ENCODE measurements around the gene RIC3. TPM values are rescaled to one million over a fixed set of nuclear protein-coding genes. Genes with fewer than 3 reads are reported as not detected.
A peak's percentile ranks its signal among the peaks of the same experiment; 100 is the strongest.

The RIC3 gene, protein sequence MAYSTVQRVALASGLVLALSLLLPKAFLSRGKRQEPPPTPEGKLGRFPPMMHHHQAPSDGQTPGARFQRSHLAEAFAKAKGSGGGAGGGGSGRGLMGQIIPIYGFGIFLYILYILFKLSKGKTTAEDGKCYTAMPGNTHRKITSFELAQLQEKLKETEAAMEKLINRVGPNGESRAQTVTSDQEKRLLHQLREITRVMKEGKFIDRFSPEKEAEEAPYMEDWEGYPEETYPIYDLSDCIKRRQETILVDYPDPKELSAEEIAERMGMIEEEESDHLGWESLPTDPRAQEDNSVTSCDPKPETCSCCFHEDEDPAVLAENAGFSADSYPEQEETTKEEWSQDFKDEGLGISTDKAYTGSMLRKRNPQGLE
- total RNA-seq (2021) (not detected in 2 replicates), Bru-seq, nascent RNA (not detected), BruChase-seq, experiment 1, labeled RNA remaining after a 2-hour chase (percentile 3 among the genes with signal in this experiment), BruChase-seq, experiment 2, labeled RNA remaining after a 6-hour chase (percentile 2 among the genes with signal in this experiment)
- long read RNA-seq, result 0 reads

DNA sequence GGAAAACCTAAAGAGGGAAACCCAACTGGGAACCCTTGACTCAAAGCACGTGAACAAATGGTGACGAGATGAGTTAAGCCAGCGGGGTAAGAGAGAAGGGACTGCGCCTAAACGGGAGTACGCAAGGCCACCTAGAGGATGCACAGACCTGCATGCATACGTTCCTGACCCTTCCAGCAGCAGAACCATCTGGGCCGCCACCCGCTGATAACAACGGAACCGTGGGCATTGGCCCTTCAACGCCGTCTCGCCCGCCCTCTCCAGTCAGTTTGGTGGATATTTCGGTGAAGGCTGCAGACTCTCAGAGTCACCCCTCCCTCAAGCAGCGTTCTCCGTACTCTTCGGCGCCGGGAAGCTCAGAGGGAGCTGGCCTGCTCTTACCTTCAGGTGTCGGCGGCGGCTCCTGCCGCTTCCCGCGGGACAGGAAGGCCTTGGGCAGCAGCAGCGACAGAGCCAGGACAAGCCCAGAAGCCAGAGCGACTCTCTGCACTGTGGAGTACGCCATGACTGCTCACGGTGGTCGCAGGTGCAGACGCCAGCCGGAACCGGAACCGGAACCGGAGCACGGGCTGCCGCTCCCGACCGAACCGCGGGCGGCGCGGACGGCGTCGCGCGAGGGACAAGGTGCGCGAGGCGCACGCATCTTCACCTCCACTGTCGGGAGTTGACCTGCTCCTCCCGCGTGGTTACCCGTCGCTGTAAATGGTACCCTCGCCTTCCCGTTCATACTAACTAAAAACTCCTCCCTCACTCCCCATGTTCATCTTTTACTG lies at the start of gene RIC3:
TSS of gene RIC3 (minus strand) at position 541 of the 773 bp plus-strand sequence. CDS start at position 505, 36 bp downstream.
- Histone ChIP-seq H3K4me1 (ENCODE audit: insufficient read depth, low read length, poor library complexity, severe bottlenecking) (no peaks in the 10 kb centered on the region), H3K9me3 (ENCODE audit: low read depth, low read length, poor library complexity, severe bottlenecking) (no peaks in the 10 kb centered on the region), H3K27ac (ENCODE audit: low read depth, low read length, poor library complexity, severe bottlenecking) (no peak within 1 kb of the TSS), H3K4me3 (ENCODE audit: low read depth, low read length, poor library complexity, severe bottlenecking) (no peak within 1 kb of the TSS), H3K36me3 (ENCODE audit: insufficient read depth, low read length, poor library complexity, severe bottlenecking) (no peaks in the 10 kb centered on the region), H3K27me3 (replicated peaks; ENCODE audit: insufficient read depth, low read depth, low read length, poor library complexity) (peaks cover 28% of the 10 kb centered on the region)
- no peak for DNase-seq (ENCODE audit: low spot score)
- ChIA-PET CTCF (no interaction called here), POLR2A (ENCODE audit: low non-redundant PET) (no interaction called here)
- TF ChIP-seq, protein P1, sequence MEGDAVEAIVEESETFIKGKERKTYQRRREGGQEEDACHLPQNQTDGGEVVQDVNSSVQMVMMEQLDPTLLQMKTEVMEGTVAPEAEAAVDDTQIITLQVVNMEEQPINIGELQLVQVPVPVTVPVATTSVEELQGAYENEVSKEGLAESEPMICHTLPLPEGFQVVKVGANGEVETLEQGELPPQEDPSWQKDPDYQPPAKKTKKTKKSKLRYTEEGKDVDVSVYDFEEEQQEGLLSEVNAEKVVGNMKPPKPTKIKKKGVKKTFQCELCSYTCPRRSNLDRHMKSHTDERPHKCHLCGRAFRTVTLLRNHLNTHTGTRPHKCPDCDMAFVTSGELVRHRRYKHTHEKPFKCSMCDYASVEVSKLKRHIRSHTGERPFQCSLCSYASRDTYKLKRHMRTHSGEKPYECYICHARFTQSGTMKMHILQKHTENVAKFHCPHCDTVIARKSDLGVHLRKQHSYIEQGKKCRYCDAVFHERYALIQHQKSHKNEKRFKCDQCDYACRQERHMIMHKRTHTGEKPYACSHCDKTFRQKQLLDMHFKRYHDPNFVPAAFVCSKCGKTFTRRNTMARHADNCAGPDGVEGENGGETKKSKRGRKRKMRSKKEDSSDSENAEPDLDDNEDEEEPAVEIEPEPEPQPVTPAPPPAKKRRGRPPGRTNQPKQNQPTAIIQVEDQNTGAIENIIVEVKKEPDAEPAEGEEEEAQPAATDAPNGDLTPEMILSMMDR (conservative IDR thresholded peaks at IDR 0.05; ENCODE audit: low read depth, low read length), result no peak
- no peak for TF ChIP-seq EZH2 (IDR thresholded peaks at IDR 0.05; ENCODE audit: borderline replicate concordance, low read depth, low read length, poor library complexity, severe bottlenecking)
- no TSS peak for BruUV-seq (replicated peaks)
- intact Hi-C loops (cut with micrococcal nuclease; ENCODE audit: unreplicated experiment), result no loop called here

DNA sequence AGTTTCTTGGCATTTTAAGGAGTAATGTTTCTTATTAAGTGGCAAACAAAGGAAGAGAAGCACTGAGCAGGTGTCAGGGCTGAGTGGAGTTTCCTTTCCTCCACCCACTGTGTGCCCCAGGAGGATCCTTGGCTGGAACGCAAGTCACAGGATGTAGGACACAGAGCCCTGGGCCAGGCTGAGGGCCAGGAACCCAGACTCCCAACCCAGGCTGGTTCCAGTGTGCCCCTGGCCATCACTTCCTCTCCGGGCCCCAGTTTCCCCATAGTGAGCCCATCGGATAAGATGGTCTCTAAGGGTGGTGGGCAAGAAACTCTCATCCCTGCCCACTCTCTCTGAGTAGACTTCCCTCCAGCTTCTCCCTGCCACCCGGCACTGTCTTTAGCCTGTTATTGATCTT lies 49.6 kb upstream of the RIC3 start:
- ChIA-PET POLR2A (ENCODE audit: low non-redundant PET) (interaction anchor here (0.6 kb wide), 1 partner anchor 52 kb away, joined by 4 read pairs; no protein-coding TSS in a partner anchor), CTCF (no interaction called here)
- H3K27ac ChIP-seq (ENCODE audit: low read depth, low read length, poor library complexity, severe bottlenecking), result no peak overlapping the region
- no TSS peak for BruUV-seq (replicated peaks)
- no peak overlapping the region for H3K4me3 ChIP-seq (ENCODE audit: low read depth, low read length, poor library complexity, severe bottlenecking)
- no peak for DNase-seq (ENCODE audit: low spot score)
- H3K27me3 ChIP-seq (replicated peaks; ENCODE audit: insufficient read depth, low read depth, low read length, poor library complexity), result peaks cover 7% of the 10 kb centered on the region
- no peaks in the 10 kb centered on the region for H3K36me3 ChIP-seq (ENCODE audit: insufficient read depth, low read length, poor library complexity, severe bottlenecking)
- TF ChIP-seq EZH2 (IDR thresholded peaks at IDR 0.05; ENCODE audit: borderline replicate concordance, low read depth, low read length, poor library complexity, severe bottlenecking), result no peak
- TF ChIP-seq, protein P1 (conservative IDR thresholded peaks at IDR 0.05; ENCODE audit: low read depth, low read length), result no peak
- no peaks in the 10 kb centered on the region for H3K9me3 ChIP-seq (ENCODE audit: low read depth, low read length, poor library complexity, severe bottlenecking)
- H3K4me1 ChIP-seq (ENCODE audit: insufficient read depth, low read length, poor library complexity, severe bottlenecking), result no peaks in the 10 kb centered on the region
- intact Hi-C loops (cut with micrococcal nuclease; ENCODE audit: unreplicated experiment), result no loop called here

DNA sequence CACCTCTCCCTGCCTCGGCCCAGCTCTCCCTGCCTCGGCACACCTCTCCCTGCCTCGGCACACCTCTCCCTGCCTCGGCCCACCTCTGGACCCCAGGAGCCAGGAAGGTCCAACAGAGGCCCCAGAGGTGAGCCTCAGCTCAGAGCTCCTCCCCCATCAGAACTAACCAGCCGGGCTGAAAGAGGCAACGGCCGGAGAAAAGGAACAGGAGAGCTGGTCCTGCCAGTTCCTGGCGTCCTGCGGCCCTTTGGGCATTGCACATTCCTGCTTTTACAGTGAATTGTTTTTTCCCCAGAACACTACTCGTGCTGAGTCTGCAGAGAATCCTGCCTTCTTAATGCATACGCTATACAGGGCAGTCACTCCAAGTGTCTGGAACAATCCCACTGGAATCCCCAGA lies 49.1 kb upstream of the RIC3 start:
- intact Hi-C loops (cut with micrococcal nuclease; ENCODE audit: unreplicated experiment), result no loop called here
- no TSS peak for BruUV-seq (replicated peaks)
- H3K36me3 ChIP-seq (ENCODE audit: insufficient read depth, low read length, poor library complexity, severe bottlenecking), result no peaks in the 10 kb centered on the region
- H3K4me3 ChIP-seq (ENCODE audit: low read depth, low read length, poor library complexity, severe bottlenecking), result no peak overlapping the region
- H3K9me3 ChIP-seq (ENCODE audit: low read depth, low read length, poor library complexity, severe bottlenecking), result no peaks in the 10 kb centered on the region
- DNase-seq (ENCODE audit: low spot score), result no peak
- TF ChIP-seq, protein P1 (conservative IDR thresholded peaks at IDR 0.05; ENCODE audit: low read depth, low read length), result no peak
- no peak for TF ChIP-seq EZH2 (IDR thresholded peaks at IDR 0.05; ENCODE audit: borderline replicate concordance, low read depth, low read length, poor library complexity, severe bottlenecking)
- H3K27ac ChIP-seq (ENCODE audit: low read depth, low read length, poor library complexity, severe bottlenecking), result no peak overlapping the region
- H3K4me1 ChIP-seq (ENCODE audit: insufficient read depth, low read length, poor library complexity, severe bottlenecking), result no peaks in the 10 kb centered on the region
- peaks cover 7% of the 10 kb centered on the region for H3K27me3 ChIP-seq (replicated peaks; ENCODE audit: insufficient read depth, low read depth, low read length, poor library complexity)
- CTCF ChIA-PET, result interaction anchor here (1.1 kb wide), 1 partner anchor 9 kb away, joined by 3 read pairs; no protein-coding TSS in a partner anchor
- POLR2A ChIA-PET (ENCODE audit: low non-redundant PET), result interaction anchor here (0.6 kb wide), 1 partner anchor 51 kb away, joined by 4 read pairs; no protein-coding TSS in a partner anchor
